GM19023 (cell line): ENCODE measurements around the gene TMED3.
"Not testable (repeated sequence)": the region's sequence is repeated elsewhere in the genome, so short reads cannot be mapped to it uniquely, and the experiment has no call there.

ENCODE experiments used
- ATAC-seq: cut with Tn5 transposase; IDR thresholded peaks from one replicate; pipeline ENCODE4 v1.9.1; 2021; ENCODE audit warnings: mild to moderate bottlenecking, moderate library complexity; ENCODE audit not compliant: unreplicated experiment

The TMED3 gene

DNA sequence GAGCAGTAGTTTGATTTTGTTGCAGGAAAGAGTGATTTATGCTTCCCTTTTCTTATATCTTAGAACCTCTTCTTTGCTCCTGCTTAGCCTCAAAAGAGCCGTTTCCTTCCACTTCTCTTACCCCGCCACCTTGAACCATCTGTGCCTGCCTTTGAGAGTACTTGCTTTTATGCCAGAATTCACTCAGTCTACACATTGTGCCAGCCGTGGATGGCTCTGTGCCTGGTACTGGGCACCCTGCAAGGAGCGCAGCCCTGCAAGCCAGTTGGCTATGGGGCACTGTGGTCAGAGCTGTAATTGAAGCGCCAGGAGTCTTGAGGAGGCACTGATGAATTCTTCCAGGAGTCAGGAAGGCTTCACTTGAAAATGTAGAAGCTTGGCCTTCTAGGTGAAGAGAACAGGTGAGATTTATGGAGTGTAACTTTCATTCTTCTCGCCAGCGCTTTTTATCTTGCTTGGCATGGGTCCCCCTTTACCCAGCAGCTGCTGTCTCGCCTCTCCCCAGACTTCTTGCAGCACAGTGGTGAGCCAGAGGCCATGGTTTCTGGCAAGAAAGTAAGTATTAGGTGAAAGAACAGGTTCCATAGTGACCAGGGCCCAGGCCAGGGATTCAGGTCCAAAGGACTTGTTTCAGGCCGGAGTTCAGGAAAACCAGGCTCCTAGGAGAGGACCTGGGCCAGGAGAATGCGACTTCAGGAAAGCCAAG is 4.9 kb downstream of the TMED3 start:
- ATAC-seq = no peak

DNA sequence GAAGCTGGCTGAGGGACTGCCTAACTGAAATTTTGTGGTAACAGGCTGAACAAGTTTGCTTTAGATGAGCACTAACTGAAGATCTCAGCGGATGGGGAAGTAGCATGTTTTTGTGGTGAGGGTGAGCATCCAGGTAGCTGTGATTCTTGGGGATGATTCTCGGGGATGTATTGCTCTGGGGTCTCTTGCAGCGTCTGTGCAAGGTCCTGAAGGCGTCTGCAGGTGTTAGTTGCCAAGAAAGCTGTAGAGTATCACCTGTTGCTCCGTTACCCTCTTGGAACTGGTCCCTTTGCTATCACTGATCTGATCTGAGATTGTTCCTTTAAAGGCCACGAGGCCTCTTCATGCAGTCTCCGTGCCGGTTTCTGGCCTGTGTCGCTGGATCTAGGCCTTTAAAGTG is 6.0 kb downstream of the TMED3 start:
- ATAC-seq = no peak

GRCh38 chr15:79319973-79320372 is 9.1 kb downstream of the TMED3 start:
- not testable (repeated sequence) for ATAC-seq

DNA sequence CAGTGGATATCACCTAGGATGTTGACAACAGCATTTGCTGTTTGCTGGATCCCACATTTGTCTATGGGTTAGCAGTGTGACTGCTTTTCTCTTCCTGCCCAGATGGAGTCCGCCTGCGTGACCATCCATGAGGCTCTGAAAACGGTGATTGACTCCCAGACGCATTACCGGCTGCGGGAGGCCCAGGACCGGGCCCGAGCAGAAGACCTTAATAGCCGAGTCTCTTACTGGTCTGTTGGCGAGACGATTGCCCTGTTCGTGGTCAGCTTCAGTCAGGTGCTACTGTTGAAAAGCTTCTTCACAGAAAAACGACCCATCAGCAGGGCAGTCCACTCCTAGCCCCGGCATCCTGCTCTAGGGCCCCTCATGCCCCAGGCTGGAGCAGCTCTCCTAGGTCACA is 11.0 kb downstream of the TMED3 start:
- no peak for ATAC-seq

- ATAC-seq = no peak
Observed at GRCh38 chr15:79322306-79322705, 11.4 kb downstream of the TMED3 start.

DNA sequence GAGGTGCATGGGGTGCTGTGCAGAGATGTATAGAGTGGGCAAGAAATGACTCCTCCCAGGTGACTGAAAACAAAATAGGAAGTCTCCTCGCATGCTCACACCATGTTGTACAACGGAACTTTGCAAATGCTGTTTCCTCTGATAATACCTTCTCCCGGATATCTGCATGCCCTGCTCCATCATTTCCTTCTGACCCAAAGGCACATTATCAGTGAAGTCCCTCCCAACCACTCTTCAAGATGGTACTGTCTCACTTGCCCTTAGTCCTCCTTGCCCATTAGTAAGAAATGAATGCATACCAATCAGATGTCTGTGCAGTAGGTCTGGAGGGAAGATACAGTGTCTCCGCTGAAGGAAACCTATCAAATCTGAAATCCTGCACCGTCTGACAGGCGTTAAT is 12.0 kb downstream of the TMED3 start:
- no peak for ATAC-seq

- ATAC-seq = no peak
Observed at GRCh38 chr15:79329171-79329611, 18.3 kb downstream of the TMED3 start.

GRCh38 chr15:79332824-79333510 is 22.1 kb downstream of the TMED3 start:
- no peak for ATAC-seq

DNA sequence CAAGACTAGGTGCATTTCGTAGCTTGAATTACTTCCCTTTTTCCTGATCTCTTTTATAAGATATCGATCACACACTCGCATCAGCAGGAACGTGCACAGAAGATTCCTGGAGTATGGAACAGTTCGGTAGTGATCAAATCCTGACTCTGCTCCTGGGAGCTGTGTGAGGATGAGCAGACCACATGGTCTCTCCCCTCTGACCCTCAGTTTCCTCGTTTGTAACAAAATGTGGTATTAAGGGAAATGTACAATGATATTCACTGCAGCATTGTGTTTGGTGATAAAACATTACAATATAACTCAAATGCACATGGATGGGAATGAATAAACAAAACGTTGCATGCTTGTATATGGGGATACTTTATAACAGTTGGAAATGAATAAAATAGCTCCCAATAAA is 26.7 kb downstream of the TMED3 start:
- ATAC-seq = no peak

DNA sequence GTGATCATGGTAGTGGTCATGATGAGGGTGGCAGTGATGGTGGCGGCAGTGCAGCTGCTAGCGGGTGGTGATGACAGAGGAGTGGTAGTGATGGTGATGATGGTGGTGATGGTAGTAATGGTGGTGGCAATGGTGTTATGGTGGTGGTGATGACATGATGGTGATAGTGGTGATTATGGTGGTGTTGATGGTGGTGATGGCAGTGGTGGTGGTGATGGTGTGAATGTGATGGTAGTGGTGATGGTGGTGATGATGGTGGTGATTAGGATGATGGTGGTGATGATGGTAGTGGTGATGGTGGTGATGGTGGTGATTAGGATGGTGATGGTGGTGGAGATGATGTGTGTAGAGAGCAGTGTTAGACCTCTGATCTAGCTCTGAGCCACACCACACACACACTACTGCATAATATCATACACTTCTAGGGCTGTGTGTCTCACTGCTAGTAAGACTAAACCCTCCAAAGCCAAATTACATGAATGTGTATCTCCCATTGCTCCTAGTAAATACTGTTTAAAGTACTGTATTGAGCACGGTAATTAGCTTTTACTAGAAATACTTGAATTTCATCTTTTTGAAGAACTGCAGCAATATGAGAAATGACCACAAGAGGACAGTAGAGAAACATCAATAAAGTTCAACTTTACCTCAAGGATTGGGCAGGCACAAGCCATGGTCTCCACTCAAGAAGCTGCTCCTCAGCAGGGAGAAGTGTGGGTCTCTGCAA is 28.8 kb downstream of the TMED3 start:
- no peak for ATAC-seq

- no peak for ATAC-seq
Observed at GRCh38 chr15:79340315-79340602, 29.3 kb downstream of the TMED3 start.

- ATAC-seq = no peak
Observed at GRCh38 chr15:79341396-79341795, 30.5 kb downstream of the TMED3 start.

DNA sequence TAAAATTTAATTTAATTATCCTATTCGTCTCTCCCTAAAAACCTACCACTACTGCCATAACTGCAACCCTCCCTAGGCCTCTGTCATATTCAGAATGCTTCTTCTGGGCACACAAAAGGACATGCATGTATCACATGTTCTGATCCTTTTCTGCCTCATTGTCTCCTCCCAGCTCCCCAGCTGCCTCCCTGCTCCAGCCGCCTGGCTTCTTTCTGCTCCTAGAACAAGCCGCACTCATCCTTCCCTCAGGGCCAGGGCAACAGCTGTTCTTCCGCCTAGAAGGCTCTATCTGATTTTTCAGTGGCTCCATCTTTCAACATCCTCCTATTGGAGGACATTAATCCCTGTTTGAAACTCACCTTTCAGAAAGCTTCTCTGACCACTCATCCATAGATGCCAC is 38.6 kb downstream of the TMED3 start:
- no peak for ATAC-seq

DNA sequence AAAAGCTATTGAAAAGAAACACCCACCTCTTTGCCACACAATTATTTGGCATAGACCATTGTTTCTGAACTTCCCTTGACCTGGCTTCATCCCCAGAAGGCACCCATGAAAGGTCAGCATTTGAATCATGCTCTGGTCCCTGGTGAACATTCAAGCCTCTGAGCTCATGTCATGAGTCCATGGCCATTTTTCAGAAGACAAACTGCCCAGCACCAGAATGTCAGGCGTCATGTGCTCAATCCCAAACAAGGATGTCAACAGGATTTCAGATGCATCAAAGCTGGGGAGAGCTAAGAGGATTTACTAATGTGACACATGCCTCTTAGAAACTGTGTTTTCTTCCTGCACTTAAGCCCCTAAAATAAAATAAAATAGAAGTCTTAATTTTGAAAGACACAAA is 41.3 kb downstream of the TMED3 start:
- no peak for ATAC-seq

DNA sequence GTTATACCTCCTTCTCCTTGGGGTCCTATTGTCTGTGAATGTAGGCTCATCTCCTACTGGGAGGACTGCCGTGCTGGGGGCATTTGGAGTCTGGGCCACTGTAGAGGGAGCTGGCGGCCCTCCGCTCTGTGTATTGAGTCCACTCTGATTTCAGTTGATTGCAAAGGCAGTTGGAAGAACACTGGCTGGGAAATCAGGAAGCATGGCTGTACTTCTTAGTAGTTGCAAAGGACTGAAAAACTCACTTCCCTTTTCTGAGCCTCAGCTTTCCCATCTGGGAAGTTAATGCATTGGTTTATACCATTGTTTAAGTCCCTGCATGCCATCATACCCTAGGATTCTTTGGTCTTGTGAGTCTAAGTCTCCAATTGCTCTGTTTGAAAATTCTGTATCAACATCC is 46.7 kb downstream of the TMED3 start:
- ATAC-seq = no peak

GRCh38 chr15:79358069-79358468 is 47.2 kb downstream of the TMED3 start:
- no peak for ATAC-seq

DNA sequence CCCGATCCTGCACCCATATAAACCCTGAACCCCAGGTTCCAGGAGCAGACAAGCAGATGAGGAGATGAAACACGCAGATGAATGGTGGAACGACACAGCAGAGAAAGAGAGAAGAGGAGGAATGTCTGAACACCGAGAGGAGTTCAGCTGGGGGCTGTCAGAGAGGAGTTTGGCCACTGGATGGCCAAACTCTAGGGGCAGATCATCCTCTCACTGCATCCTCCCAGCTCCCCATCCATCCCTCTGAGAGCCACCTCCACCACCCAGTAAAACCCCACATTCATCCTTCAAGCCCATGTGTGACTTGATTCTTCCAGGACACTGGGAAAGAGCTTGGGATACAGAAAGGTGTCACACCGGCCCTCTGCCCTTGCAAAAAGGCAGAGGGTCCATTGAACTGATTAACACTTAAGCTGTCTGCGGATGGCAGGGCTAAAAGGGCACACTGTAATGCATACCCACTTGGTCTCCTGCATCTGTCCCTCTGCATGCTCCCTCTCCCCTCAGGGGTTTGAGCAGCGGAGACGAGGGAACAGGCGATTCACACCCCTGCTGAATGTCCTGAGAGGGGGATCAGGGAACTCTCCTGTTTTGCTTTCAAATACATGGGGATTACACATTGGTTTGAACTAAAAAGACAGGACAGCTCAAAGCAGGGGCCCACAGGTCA is 53.8 kb downstream of the TMED3 start:
- no peak for ATAC-seq

DNA sequence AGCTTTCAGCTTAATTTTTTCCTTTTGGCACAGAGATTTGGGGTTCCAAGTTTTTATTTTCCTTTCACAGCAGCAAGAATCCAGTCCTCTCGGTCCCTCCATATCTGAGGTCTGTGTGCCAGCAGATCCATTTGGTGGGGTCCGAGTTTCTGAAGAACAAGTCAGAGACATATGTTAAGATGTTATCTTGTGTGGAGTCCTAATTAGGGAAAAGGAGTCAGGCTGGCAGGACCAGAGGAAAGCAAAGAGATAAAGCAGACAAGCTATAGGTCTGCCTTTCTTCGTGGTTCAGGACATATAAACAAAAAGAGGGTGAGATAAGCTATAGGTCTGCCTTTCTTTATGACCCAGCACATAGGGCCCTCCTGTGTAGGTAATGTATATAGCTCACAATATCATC is 54.9 kb downstream of the TMED3 start:
- ATAC-seq = no peak

- ATAC-seq = no peak
Observed at GRCh38 chr15:79366691-79367090, 55.8 kb downstream of the TMED3 start.

- no peak for ATAC-seq
Observed at GRCh38 chr15:79370716-79371115, 59.8 kb downstream of the TMED3 start.

GRCh38 chr15:79371591-79371990 is 60.7 kb downstream of the TMED3 start:
- no peak for ATAC-seq

DNA sequence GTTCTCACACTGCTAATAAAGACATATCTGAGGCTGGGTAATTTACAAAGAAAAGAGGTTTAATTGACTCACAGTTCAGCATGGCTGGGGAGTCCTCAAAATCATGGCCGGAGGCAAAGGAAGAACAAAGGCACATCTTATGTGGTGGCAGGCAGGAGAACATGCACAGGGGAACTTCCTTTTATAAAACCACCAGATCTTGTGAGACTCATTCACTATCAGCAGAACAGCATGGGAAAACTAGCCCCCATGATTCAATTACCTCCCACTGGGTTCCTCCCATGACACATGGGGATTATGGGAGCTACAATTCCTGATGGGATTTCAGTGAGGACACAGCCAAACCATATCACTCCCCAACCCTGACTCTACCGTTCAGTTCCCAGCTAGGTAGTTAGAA is 61.5 kb downstream of the TMED3 start:
- ATAC-seq = no peak
